ENCODE measurements around the gene GGCT. TPM values are rescaled to one million over a fixed set of nuclear protein-coding genes. Genes with fewer than 3 reads are reported as not detected.
A peak's percentile ranks its signal among the peaks of the same experiment; 100 is the strongest.

Gene GGCT
- total and polyA plus RNA-seq, 2 donors (not counting 3 experiments of a cell fraction or from before 2014, with no cell fraction given): 21.1 to 44.3 TPM

GRCh38 chr7:30453921-30454320 lies 50.7 kb downstream of the GGCT start:
- Histone ChIP-seq H3K27ac (ENCODE audit: insufficient read depth, low read depth, low read length) (no peak overlapping the region), H3K79me2 (ENCODE audit: control insufficient read depth, insufficient read depth, low read length) (peaks cover 2% of the 10 kb centered on the region), H4K20me1 (replicated peaks; ENCODE audit: control insufficient read depth, extremely low read depth, insufficient read depth, low read length) (no peaks in the 10 kb centered on the region), H3K4me3 (replicated peaks in 1 of 3; ENCODE audit: insufficient read depth in 1 of 3, low read depth in 1 of 3, low read length in 3 of 3) (no peak overlapping the region), H2AFZ (ENCODE audit: low read depth, low read length) (no peak overlapping the region), H3K27me3 (ENCODE audit: control insufficient read depth in 2 of 2, insufficient read depth in 2 of 2, low read length in 2 of 2) (no peaks in the 10 kb centered on the region), H3K9ac (replicated peaks; ENCODE audit: extremely low read depth, insufficient read depth, low read length) (no peak overlapping the region), H3K4me2 (ENCODE audit: insufficient read depth, low read length) (no peak overlapping the region), H3K9me3 (replicated peaks; ENCODE audit: control insufficient read depth, insufficient read depth, low read length) (no peaks in the 10 kb centered on the region), H3K9me1 (replicated peaks; ENCODE audit: control insufficient read depth, extremely low read depth, insufficient read depth, low read length) (no peaks in the 10 kb centered on the region), H3K36me3 (ENCODE audit: control insufficient read depth in 2 of 2, extremely low read depth in 1 of 2, insufficient read depth in 2 of 2, low read length in 2 of 2) (peaks cover 16 to 63% of the 10 kb centered on the region in 2 experiments), H3K4me1 (ENCODE audit: control insufficient read depth, extremely low read depth, insufficient read depth, low read length) (peaks cover 1% of the 10 kb centered on the region)
- TF ChIP-seq CTCF (IDR thresholded peaks at IDR 0.05; ENCODE audit: extremely low read depth in 1 of 2, insufficient read depth in 1 of 2, low read depth in 1 of 2, low read length in 2 of 2) (peak in 1 of 2 donors; percentile 4), MYC (IDR thresholded peaks at IDR 0.05; ENCODE audit: low read depth, low read length) (no peak)
- peak; percentile 44 for DNase-seq (ENCODE audit: low read depth, low spot score)
- ChIA-PET POLR2A (no interaction called here), CTCF (interaction anchor here (0.9 to 3.2 kb wide), 5 partner anchors 10 to 178 kb away, joined by 3 to 12 read pairs (median 3); partner anchors contain the start of gene NOD1)
- dilution Hi-C loops (cut with MboI; ENCODE audit: extremely low pct_ligation_motif_present, low sequenced_read_pairs): no loop called here
- intact Hi-C loops (cut with micrococcal nuclease): no loop called here
- BruUV-seq (replicated peaks): no TSS peak
- no peak for FAIRE-seq

DNA sequence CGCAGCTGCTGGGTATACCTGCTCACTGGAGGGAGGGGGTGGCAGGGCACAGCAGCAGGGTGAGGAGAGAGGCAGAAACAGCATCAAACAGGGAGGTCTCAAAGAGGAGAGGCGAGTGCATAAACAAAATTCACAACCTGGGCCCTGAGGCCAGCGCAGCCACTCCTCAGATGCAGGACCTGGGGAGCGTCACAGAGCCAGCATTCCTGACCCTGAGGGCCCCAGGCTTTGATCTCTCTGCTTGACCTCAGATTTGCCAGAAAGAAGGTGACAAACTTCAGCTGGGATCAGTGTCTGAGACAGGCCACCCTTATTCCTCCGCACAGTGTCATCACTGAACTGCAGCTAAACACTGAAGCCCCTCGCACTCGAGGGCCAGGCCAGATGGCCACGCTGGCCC lies 51.6 kb downstream of the GGCT start:
- FAIRE-seq (no peak), DNase-seq (ENCODE audit: low read depth, low spot score) (no peak)
- Histone ChIP-seq H4K20me1 (replicated peaks; ENCODE audit: control insufficient read depth, extremely low read depth, insufficient read depth, low read length) (no peaks in the 10 kb centered on the region), H3K9ac (replicated peaks; ENCODE audit: extremely low read depth, insufficient read depth, low read length) (no peak overlapping the region), H3K4me1 (ENCODE audit: control insufficient read depth, extremely low read depth, insufficient read depth, low read length) (no peaks in the 10 kb centered on the region), H3K4me2 (ENCODE audit: insufficient read depth, low read length) (no peak overlapping the region), H2AFZ (ENCODE audit: low read depth, low read length) (no peak overlapping the region), H3K4me3 (replicated peaks in 1 of 3; ENCODE audit: insufficient read depth in 1 of 3, low read depth in 1 of 3, low read length in 3 of 3) (no peak overlapping the region), H3K36me3 (ENCODE audit: control insufficient read depth in 2 of 2, extremely low read depth in 1 of 2, insufficient read depth in 2 of 2, low read length in 2 of 2) (peaks cover 18 to 71% of the 10 kb centered on the region in 2 experiments), H3K79me2 (ENCODE audit: control insufficient read depth, insufficient read depth, low read length) (peaks cover 2% of the 10 kb centered on the region), H3K27me3 (ENCODE audit: control insufficient read depth in 2 of 2, insufficient read depth in 2 of 2, low read length in 2 of 2) (no peaks in the 10 kb centered on the region), H3K27ac (ENCODE audit: insufficient read depth, low read depth, low read length) (no peak overlapping the region), H3K9me3 (replicated peaks; ENCODE audit: control insufficient read depth, insufficient read depth, low read length) (no peaks in the 10 kb centered on the region), H3K9me1 (replicated peaks; ENCODE audit: control insufficient read depth, extremely low read depth, insufficient read depth, low read length) (no peaks in the 10 kb centered on the region)
- TF ChIP-seq FOS (IDR thresholded peaks at IDR 0.05; ENCODE audit: borderline replicate concordance, insufficient read depth, low read length) (no peak), JUN (IDR thresholded peaks at IDR 0.05; ENCODE audit: borderline replicate concordance, insufficient read depth, insufficient read length, low read depth) (no peak), POLR2AphosphoS5 (IDR thresholded peaks at IDR 0.05; ENCODE audit: insufficient read depth, low read depth, low read length) (no peak)
- BruUV-seq (replicated peaks): no TSS peak
- dilution Hi-C loops (cut with MboI; ENCODE audit: extremely low pct_ligation_motif_present, low sequenced_read_pairs): no loop called here
- ChIA-PET CTCF (interaction anchor here (1.8 to 3.2 kb wide), 2 partner anchors 16 to 30 kb away, joined by 4 to 12 read pairs; no protein-coding TSS in a partner anchor), POLR2A (no interaction called here)
- intact Hi-C loops (cut with micrococcal nuclease): no loop called here
